Activated CD8-positive, alpha-beta memory T cell treated with anti-CD3 and anti-CD28 coated beads for 48 hours (primary cell): Measurements from ENCODE around the gene WNK4.
"Not testable (repeated sequence)": the region's sequence is repeated elsewhere in the genome, so short reads cannot be mapped to it uniquely, and the experiment has no call there.

Experiments
- DNase-seq, 3 experiments: peaks; one replicate each; pipeline ENCODE4 v3.0.0-alpha.2; 2020; ENCODE audit warnings: low read depth in 2 of 3, low spot score in 2 of 3

WNK4 gene

GRCh38 chr17:42779936-42780850, at the start of gene WNK4:
WNK4 (plus strand) TSS chr17:42780610; CDS start chr17:42780699, 89 bp downstream.
- DNase-seq = no peak

- no peak for DNase-seq
Measured at GRCh38 chr17:42740699-42741098, 39.7 kb upstream of the WNK4 start.

- not testable (repeated sequence) for DNase-seq
Measured at GRCh38 chr17:42742916-42743315, 37.5 kb upstream of the WNK4 start.

DNA sequence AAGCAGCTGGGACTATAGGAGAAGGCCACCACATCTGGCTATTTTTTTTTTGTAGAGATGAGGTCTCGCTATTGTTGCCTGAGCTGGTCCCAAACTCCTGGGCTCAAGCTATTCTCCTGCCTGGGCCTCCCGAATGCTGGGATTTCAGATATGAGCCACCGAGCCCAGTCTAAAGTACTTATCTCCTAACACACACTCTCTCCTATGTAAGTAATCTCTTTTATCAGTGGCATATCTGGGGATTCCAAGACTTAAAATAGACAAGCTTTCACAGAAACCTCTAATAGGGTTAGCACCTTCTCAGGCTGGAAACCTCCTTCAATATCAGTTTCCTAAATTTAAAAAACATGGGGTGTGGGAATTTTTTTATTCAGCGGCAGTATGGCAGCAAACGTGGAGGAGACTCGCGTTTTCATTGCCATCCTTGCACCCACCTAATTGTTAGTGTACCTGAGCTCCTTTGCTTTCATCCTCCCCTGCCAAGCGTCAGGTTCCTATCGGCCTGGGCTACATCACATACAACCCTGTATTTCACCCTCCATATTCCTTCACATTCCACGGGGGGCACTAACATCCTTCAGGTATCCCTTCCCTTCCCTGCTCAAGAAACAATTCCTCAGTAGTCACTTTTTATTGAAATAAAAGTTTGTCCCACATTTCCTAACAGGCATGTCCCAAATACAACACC, 36.7 kb upstream of the WNK4 start:
- no peak for DNase-seq

DNA sequence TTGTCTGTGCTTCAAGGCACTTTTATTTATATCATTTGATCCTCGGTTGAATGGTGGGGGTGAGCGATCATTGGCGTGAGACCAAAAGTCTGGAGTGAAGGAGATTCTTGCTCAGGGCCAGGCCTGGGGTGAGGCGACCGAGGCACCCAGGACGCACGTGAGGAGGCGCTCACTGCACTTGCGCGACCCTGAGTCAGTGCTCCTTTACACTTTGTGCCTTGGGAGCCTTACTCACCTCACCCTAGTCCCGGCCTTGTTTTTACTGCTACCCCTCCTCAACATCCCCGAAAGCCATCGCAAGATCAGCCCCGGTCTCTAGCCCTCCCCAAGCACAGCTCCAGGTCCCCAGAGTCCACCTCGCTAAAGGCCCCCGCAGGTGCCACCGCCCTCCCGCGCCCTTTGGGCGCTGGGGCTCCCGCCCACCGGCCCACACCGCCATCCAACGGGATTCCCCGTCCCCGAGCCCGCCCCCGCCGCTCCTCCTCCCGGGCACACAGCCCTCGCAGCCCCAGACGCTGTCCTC, 36.1 kb upstream of the WNK4 start:
- DNase-seq = peak; percentile 51 to 69 (median 57)

- peak; percentile 80 to 92 (median 89) for DNase-seq
Measured at GRCh38 chr17:42744806-42745617, 35.4 kb upstream of the WNK4 start, which contains the start of gene EZH1. EZH1 (minus strand) TSS chr17:42745040; CDS start chr17:42728941, 16,099 bp downstream.

DNA sequence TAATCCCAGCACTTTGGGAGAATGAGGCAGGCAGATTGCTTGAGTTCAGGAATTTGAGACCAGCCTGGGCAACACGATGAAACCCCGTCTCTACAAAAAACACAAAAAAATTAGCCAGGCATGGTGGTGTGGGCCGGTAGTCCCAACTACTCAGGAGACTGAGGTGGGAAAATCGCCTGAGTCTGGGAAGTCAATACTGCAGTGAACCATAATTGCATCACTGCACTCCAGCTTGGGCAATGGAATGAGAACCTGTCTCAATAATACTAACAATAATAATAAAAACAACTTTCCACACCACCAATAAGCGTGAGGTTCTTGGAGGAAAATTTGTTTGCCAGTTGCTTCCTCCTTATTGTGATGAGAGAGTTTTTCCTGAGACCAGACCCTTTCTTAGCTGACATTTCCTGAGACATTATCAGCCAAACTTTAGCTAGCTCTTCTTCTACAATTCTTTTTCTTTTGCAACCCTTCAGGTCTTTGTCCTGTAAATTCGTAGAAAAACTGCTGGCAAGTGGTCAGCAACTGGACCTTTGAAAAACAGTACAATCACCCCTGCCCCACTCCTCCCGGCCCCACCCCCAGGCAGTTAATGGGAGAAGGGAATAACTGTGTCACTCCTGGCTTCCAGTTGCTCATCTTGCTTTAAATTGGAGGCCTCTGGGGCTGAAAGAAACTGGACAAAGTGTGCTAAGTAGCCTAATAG, 32.1 kb upstream of the WNK4 start:
- no peak for DNase-seq

- DNase-seq = no peak
Measured at GRCh38 chr17:42748908-42749798, 31.3 kb upstream of the WNK4 start.

GRCh38 chr17:42750739-42751344, 29.6 kb upstream of the WNK4 start:
- no peak for DNase-seq

- DNase-seq = no peak
Measured at GRCh38 chr17:42751628-42752027, 28.8 kb upstream of the WNK4 start.

DNA sequence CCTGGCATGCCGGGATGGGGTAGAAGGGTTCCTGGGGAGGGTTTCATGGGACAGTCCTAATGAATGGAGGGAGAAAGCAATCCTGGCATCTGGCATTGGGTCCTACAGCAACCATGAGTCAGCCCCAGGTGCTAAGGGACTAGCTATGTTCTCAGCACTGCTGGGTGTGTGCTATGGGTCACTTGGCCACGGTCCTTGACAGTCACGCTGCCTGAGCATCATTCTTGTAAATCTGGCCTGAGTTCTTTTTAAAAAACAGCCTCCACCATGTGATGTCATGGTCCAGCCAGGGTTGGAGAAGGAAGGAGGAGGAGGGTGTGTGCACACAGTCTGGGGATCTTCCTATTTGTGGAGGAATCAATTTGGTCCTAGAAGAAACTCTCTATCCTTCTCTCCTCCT, 25.6 kb upstream of the WNK4 start:
- no peak for DNase-seq

- no peak for DNase-seq
Measured at GRCh38 chr17:42759982-42760651, 20.3 kb upstream of the WNK4 start.

GRCh38 chr17:42760652-42761581, 19.5 kb upstream of the WNK4 start, which contains the start of gene RAMP2:
RAMP2 (plus strand) TSS chr17:42761227; CDS start chr17:42761262, 35 bp downstream.
- DNase-seq = no peak

GRCh38 chr17:42761638-42762037, 18.8 kb upstream of the WNK4 start:
- no peak for DNase-seq

- DNase-seq = no peak
Measured at GRCh38 chr17:42766124-42766523, 14.3 kb upstream of the WNK4 start.

- DNase-seq = no peak
Measured at GRCh38 chr17:42767512-42767911, 12.9 kb upstream of the WNK4 start.

DNA sequence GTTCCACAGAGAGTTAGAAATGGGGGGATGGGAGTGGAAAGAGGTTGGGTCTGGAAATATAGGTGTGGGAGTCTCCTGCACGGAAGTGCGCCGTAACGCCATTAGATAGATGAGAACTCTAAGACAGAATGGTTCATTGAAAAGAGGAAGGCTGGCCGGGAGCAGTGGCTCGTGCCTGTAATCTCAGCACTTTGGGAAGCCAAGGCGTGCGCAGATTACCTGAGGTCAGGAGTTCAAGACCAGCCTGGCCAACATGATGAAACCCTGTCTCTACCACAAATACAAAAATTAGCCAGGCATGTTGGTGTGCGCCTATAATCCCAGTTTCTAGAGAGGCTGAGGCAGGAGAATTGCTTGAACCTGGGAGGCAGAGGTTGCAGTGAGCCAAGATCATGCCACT, 12.4 kb upstream of the WNK4 start:
- DNase-seq = not testable (repeated sequence)
